EH (cell line): ENCODE data around the gene DNAH1.

Experiments used
- DNase-seq: peaks from one replicate; pipeline ENCODE4 v3.0.0-alpha.2; 2015; ENCODE audit warnings: low read depth

Gene DNAH1

GRCh38 chr3:52446631-52447511 is 130.8 kb downstream of the DNAH1 start:
- DNase-seq: peak; percentile 62

GRCh38 chr3:52447512-52448355 is 131.6 kb downstream of the DNAH1 start:
- no peak for DNase-seq
